Esophagus (tissue), 2 donors: ENCODE results near the gene GSTA4. TPM values are rescaled to one million over a fixed set of nuclear protein-coding genes. Genes with fewer than 3 reads are reported as not detected.

Experiments
- H3K27ac ChIP-seq, 2 donors: one replicate each; pipeline ENCODE4 v1.5.1; 2013; ENCODE audit warnings: low read depth in 2 of 2, mild to moderate bottlenecking in 2 of 2, inconsistent platforms in 1 of 2, low read length in 1 of 2, moderate library complexity in 1 of 2
- H3K27me3 ChIP-seq, 2 donors: one replicate each; pipeline ENCODE4 v1.6.1; 2013; ENCODE audit warnings: low read length in 2 of 2, control low read depth in 1 of 2, mild to moderate bottlenecking in 1 of 2; ENCODE audit not compliant: insufficient read depth in 2 of 2, control insufficient read depth in 1 of 2
- H3K36me3 ChIP-seq, 2 donors: one replicate each; pipeline ENCODE4 v1.6.1; 2013; ENCODE audit warnings: low read length in 1 of 2; ENCODE audit not compliant: control insufficient read depth in 2 of 2, insufficient read depth in 2 of 2
- H3K4me1 ChIP-seq, 2 donors: one replicate each; pipeline ENCODE4 v1.6.1; 2013; ENCODE audit warnings: low read length in 1 of 2; ENCODE audit not compliant: control insufficient read depth in 2 of 2, insufficient read depth in 2 of 2
- H3K4me3 ChIP-seq, 2 donors: one replicate each; pipeline ENCODE4 v1.5.1; 2013; ENCODE audit warnings: low read length in 2 of 2, mild to moderate bottlenecking in 2 of 2, low read depth in 1 of 2, moderate library complexity in 1 of 2
- H3K9me3 ChIP-seq, 2 donors: one replicate each; pipeline ENCODE4 v1.6.1; 2013; ENCODE audit warnings: mild to moderate bottlenecking in 2 of 2, low read depth in 1 of 2, low read length in 1 of 2, moderate library complexity in 1 of 2; ENCODE audit not compliant: control insufficient read depth in 2 of 2, insufficient read depth in 1 of 2
- WGBS, 2 donors: extraction: QIAGEN DNeasy Blood & Tissue Kit; methylation state at CpG; one replicate each; pipeline ENCODE4 v1.1.7; 2013; 5-methylcytosine and 5-hydroxymethylcytosine counted together
- polyA plus RNA-seq, 2 donors: library from polyadenylated mRNA; stranded (reverse); fragments of 200-250 nt; gene quantifications; one replicate each; pipeline ENCODE4 v1.2.3, GENCODE V29; 2013
- donor health status: healthy with polysubstance abuse.
- donor health status: Bipolar disorder and iron deficiency.

GSTA4 gene
- polyA plus RNA-seq, 2 donors, result 41.8 to 62.0 TPM

DNA sequence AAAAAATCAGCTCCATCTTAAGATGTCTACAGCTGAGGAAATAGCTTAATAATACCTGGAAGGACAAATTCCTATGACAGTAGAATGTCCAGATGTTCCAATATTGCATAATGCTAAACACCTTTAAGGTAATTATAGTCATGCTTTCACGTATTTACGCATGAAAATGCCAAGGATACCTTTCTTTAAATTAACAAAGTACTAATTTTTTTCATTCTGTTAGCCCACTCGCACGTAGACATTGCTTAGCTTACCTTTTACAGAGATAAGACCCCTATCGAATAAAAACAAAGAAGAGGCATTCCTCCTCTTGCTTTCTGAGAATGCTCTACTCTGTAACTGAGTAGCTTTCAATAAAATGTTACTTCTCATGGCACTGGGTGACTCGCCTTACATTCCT is 4.4 kb upstream of the GSTA4 start:
- no peak overlapping the region for H3K27ac ChIP-seq
- no peak overlapping the region for H3K4me3 ChIP-seq
- H3K36me3 ChIP-seq, result no peaks in the 10 kb centered on the region
- H3K4me1 ChIP-seq, result no peaks in the 10 kb centered on the region
- H3K27me3 ChIP-seq, result no peaks in the 10 kb centered on the region
- 83 to 88% methylated on average over 6 of the region's 6 CpGs for WGBS, 2 donors
- H3K9me3 ChIP-seq, result no peaks in the 10 kb centered on the region

DNA sequence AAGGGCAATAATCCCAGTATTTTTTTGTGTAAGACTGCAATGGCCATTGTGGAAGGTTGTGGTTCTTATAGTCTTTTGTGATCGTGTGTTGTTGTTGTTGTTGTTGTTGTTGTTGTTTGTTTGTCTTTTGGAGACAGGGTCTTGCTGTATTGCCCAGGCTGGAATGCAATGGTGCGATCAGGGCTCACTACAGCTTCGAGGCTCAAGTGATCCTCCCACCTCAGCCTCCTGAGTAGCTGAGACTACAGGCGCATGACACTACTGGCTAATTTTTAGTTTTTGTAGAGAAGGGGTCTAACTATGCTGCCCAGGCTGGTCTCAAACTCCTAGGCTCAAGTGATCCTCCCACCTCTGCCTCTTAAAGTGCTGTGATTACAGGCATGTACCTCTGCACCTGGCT is 3.5 kb upstream of the GSTA4 start:
- H3K27ac ChIP-seq, result no peak overlapping the region
- no peaks in the 10 kb centered on the region for H3K36me3 ChIP-seq
- H3K27me3 ChIP-seq, result no peaks in the 10 kb centered on the region
- 92% methylated on average over 4 of the region's 4 CpGs for WGBS, 2 donors
- no peaks in the 10 kb centered on the region for H3K4me1 ChIP-seq
- H3K9me3 ChIP-seq, result no peaks in the 10 kb centered on the region
- H3K4me3 ChIP-seq, result no peak overlapping the region

- Histone ChIP-seq H3K27ac (peak overlapping the region; percentile 38 to 55), H3K4me3 (peak overlapping the region in 1 of 2 donors; percentile 15), H3K36me3 (no peaks in the 10 kb centered on the region), H3K27me3 (no peaks in the 10 kb centered on the region), H3K4me1 (no peaks in the 10 kb centered on the region), H3K9me3 (no peaks in the 10 kb centered on the region)
- WGBS, 2 donors, result 20 to 21% methylated on average over 21 of the region's 21 CpGs
Measured at GRCh38 chr6:52995913-52996645, 995 bp upstream of the GSTA4 start.

DNA sequence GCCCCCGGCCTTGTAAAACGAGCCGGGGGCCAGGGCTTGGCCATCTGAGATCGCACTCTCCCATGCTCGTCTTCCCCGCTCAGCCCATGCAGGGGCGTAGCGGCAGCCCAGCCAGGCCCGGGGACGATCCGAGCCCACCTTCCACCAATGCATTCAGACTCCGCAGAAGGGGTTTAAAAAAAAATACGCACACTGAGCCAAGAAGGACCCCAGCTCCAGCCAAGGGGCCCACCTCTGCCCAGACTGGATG is 320 bp downstream of the GSTA4 start:
- Histone ChIP-seq H3K4me1 (peaks cover 0 to 3% of the 10 kb centered on the region in 2 donors), H3K36me3 (no peaks in the 10 kb centered on the region), H3K27me3 (no peaks in the 10 kb centered on the region), H3K27ac (peak overlapping the region; percentile 90 to 94), H3K9me3 (no peaks in the 10 kb centered on the region), H3K4me3 (peak overlapping the region; percentile 66 to 87)
- 0% methylated on average over 13 of the region's 13 CpGs for WGBS, 2 donors

GRCh38 chr6:52994031-52994838 is 849 bp downstream of the GSTA4 start:
- Histone ChIP-seq H3K9me3 (no peaks in the 10 kb centered on the region), H3K4me1 (peaks cover 0 to 3% of the 10 kb centered on the region in 2 donors), H3K27me3 (no peaks in the 10 kb centered on the region), H3K4me3 (peak overlapping the region; percentile 66 to 87), H3K27ac (peak overlapping the region; percentile 90 to 94), H3K36me3 (no peaks in the 10 kb centered on the region)
- 10 to 13% methylated on average over 32 of the region's 32 CpGs for whole genome bisulfite sequencing, 2 donors

- WGBS, 2 donors, result 66 to 74% methylated on average over 8 of the region's 8 CpGs
Measured at GRCh38 chr6:52992980-52993920, 1.8 kb downstream of the GSTA4 start.

GRCh38 chr6:52990342-52990741 is 4.7 kb downstream of the GSTA4 start:
- Histone ChIP-seq H3K4me3 (no peak overlapping the region), H3K9me3 (no peaks in the 10 kb centered on the region), H3K27me3 (no peaks in the 10 kb centered on the region), H3K27ac (peak overlapping the region in 1 of 2 donors; percentile 82), H3K36me3 (peaks cover 2 to 3% of the 10 kb centered on the region in 2 donors), H3K4me1 (peaks cover 0 to 3% of the 10 kb centered on the region in 2 donors)
- 68% methylated on average over 2 of the region's 2 CpGs for WGBS, 2 donors

More at GRCh38 chr6:52992980-52993920, 1.8 kb downstream of the GSTA4 start:
- Histone ChIP-seq H3K4me1 (peaks cover 0 to 3% of the 10 kb centered on the region in 2 donors), H3K27me3 (no peaks in the 10 kb centered on the region), H3K9me3 (no peaks in the 10 kb centered on the region), H3K4me3 (peak overlapping the region in 1 of 2 donors; percentile 87), H3K27ac (peak overlapping the region in 1 of 2 donors; percentile 0), H3K36me3 (no peaks in the 10 kb centered on the region)

DNA sequence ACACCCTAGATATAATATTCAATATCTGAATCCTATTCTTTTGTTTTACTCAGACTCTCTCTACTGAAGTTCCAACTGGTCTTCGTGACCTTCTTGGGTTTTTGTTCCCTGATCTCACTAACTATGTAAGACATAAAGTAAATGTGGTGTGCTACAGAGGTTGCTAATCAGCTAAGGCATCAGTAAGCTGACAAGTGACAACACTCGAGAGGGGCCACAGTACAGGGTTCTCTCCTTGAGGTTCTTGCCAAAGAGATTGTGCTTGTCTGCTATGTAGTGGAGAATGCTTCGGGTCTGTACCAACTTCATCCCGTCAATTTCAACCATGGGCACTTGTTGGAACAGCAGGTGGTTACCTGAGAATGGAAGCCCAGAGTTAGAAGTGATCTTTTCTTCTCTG is 9.9 kb downstream of the GSTA4 start:
- Histone ChIP-seq H3K36me3 (peaks cover 10 to 13% of the 10 kb centered on the region in 2 donors), H3K27ac (no peak overlapping the region), H3K4me3 (no peak overlapping the region), H3K9me3 (no peaks in the 10 kb centered on the region), H3K4me1 (peaks cover 0 to 1% of the 10 kb centered on the region in 2 donors), H3K27me3 (no peaks in the 10 kb centered on the region)
- WGBS, 2 donors, result 91 to 95% methylated on average over 4 of the region's 4 CpGs

GRCh38 chr6:52984247-52984646 is 10.8 kb downstream of the GSTA4 start:
- Histone ChIP-seq H3K9me3 (no peaks in the 10 kb centered on the region), H3K4me1 (no peaks in the 10 kb centered on the region), H3K36me3 (peaks cover 10 to 13% of the 10 kb centered on the region in 2 donors), H3K27ac (no peak overlapping the region), H3K4me3 (no peak overlapping the region), H3K27me3 (no peaks in the 10 kb centered on the region)
- WGBS, 2 donors, result 71 to 79% methylated on average over 3 of the region's 3 CpGs
